NCI-H510A treated with DMSO at 0.1 percent for 48 hours (cell line): ENCODE results near the gene KLHL36.
"Not testable (repeated sequence)": the region's sequence is repeated elsewhere in the genome, so short reads cannot be mapped to it uniquely, and the experiment has no call there.

Source experiments
- DNase-seq: peaks from one replicate; lab custom pipeline; 2025; lab: John Stamatoyannopoulos, UW

KLHL36 gene

DNA sequence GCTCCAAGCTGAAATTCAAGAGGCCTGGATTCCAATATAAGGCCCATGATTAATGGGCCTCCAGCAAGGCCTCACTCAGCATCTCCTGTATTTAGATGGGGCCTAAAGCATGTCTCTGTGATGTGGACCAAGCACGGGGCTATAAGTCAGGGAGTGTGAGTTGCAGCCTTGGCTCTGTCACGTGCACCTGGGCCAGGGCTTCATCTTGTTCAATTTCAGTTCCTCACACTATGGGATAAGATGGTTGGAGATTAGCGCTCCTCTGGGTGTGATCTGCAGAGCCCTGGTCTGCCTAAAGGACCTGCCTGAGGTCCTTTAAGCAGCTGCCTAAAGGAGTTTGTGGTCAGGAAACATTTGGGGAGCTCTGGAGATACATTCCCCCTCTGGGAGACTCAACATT lies 25.2 kb downstream of the KLHL36 start:
- no peak for DNase-seq

DNA sequence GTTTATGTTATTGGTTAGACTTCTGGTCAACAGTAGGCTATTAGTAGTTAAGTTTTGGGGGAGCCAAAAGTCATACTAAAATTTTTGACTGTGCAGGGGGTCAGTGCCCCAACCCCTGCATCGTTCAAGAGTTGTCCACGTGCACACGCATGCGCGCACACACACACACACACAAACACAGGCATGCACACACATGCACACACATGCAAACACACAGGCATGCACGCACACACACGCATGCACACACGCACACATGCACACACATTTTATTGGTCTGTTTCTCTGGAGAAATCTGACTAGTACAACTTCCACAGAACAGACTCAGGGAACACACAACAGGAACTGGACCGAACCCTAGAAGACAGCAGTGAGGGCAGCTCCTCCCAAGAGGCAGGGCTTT lies 27.1 kb downstream of the KLHL36 start:
- DNase-seq, result no peak

DNA sequence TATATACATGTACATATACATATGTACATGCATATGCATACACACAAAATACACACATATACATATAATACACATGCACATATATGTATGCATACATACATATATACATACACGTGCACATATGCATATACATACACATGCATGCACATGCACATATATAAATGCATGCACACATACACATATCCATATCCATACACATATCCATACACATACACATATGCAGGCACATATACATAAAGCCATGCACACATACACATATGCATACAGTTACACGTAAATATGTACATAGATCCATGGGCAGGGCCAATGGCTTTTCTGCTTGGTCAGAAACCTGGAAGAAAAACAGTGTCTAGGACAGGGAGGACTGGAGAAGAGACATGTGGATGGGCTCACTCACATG lies 27.6 kb downstream of the KLHL36 start:
- DNase-seq, result no peak

DNA sequence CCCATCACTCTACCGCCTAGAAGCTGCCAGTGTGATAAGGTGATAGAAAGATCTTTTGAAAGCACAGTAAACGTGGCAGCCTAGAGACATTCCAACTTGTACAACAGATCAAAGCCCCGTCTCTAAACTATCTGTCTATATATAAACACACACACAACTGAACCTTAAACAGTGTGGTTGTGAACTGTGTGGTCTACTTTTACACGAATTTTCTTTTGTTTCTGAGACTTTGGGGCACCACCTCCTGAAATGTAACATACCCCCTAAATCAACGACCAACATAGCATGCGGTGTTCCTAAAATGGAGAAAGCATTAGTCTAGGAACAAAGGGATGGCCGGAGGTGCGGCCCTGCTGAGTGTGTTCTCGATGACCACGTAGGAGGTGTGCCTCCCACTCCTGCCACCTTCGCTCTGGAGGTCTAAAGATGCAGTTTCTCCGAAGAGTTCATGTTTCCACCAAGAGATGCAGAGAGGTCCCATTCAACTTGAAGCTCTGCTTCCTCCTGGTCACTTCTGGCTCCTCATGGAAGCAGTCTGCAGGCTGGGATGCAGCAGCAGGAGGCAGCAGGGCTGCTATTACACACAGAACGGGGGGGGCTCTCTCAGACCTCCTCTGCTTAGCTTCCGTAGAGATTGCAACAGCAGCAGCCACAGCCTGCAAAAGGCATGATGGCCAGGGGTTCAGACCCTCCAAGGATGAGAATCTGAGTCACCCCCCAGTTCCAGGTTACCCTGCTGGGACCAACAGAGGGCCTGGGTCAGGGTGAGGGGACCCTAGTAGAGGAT lies 28.9 kb downstream of the KLHL36 start:
- no peak for DNase-seq

DNA sequence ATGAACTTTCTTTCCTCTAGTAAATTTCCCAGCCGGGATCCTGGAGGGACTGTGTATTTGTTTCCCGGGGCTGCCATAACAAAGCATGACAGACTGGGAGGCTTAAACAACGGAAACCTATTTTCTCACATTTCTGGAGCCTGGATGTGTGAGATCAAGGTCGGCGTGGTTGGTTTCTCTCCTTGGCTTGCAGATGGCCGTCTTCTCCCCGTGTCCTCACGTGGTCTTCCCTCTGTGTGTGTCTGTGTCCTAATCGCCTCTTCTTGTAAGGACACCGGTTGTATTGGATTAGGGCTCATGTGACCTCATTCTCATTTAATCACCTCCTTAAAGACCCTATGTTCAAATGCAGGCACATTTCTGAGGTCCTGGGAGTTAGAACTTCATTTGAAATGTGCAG lies 29.5 kb downstream of the KLHL36 start:
- DNase-seq, result no peak

DNA sequence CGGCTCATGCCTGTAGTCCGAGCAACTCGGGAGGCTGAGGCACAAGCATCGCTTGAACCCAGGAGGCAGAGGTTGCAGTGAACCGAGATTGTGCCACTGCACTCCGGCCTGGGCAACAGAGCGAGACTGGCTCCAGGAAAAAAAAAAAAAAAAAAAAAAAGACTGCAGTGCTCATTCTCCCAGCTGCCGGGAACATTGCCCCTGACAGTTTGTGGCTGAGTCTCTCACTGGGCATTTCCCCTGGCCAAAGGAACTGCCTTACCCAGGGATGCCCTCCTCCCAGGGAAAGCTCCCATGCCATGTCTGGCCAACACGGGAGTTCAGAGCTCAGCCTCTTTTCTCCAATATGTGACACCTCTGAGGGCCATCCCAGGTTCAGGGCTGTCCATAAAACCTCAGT lies 30.2 kb downstream of the KLHL36 start:
- DNase-seq, result no peak

DNA sequence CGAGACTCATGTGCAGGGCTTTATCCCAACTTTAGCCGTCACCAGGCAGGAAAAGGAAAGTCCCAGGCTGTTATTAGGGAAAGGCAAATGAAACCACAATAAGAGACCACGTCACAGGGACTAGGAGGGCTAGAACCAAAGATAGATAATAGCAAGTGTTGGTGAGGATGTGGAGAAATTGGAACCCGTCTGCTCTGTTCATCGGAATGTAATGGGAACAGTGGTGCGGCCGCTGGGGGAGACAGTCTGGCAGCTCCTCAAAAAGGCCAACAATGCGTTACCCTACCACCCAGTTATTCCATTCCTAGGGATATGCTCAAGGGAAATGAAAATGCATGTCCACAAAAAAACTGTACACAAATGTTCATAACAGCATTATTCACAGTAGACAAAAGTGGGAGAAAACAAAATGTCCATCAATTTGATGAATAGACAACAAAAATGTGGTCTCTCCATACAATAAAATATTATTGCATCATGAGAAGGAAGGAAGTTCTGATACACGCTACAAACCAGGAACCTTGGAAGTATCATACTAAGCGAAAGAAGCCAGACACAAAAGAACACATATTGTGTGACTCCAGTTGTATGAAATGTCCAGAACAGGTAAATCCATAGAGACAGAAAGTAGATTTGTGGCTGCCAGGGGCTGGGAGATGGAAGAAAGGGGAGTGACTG lies 32.0 kb downstream of the KLHL36 start:
- DNase-seq, result no peak

DNA sequence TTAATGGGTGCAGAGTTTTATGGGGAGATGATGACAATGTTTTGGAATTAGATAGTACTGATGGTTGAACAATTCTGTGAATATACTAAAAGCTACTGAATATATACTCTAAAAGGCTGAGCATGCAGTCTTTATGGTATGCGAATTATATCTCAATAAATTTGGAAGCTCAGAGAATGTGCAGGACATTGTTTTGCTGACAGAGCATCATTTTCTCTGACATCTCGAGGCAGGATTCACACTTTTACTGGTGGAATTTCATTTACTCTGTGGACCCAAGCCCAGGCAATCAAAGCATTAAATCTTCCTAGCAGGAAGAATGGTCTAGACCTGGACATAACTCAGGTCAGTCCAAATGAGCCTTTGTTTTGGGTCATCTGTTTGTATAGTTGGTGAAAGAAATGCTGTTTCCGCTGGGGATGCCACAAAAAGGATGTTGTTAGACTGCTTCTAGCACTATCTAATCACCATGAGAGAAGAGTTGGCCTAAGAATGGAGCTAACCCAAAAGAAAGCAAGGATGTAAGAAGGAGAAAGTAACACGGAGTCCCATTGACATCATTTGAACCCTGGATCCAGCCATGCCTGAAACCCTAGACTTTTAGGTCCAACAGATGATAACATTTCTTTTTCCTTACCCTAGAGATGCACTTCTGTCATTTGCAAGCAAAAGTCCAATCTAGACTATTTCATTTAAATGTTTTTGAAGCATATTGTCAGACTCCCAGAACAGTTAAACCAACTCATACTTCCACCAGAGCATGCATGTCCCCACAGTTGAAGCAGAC lies 32.7 kb downstream of the KLHL36 start:
- DNase-seq, result no peak

DNA sequence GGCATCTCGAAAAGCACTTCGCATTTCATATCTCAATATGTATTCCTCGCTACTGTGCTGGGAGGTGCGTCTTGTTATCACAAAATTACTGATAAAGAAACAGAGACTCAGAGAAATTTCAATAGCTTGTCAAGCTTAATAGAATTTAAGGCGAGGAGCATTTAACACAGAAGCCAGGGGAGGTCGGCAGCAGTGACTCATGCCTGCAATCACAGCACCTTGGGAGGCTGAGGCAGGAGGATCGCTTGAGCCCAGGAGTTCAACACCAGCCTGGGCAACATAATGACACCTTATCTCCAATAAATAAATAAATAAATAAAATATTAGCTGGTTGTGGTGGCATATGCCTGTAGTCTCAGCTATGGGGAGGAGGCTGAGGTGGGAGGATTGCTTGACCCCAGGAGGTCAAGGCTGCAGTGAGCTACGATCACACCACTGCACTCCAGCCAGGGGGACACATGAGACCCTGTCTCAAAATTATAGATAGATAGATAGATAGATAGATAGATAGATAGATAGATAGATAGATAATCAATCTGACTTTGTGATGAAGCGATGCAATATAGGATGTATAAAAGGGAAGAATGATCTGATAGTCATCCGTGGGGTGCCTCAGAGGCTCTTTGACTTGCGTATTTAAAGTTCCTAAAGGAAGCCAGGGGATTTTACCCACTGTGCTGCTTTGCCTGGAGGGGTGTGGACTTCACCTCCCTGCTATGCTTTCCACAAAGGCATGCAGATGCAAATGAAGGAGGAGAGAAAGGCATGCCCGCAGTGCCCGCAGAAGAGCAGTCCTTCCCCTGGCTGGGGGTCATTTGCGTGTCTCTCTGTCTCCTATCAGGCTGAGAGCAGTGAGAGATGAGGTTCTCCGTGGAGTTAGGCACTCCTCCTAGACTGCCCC lies 35.6 kb downstream of the KLHL36 start:
- no peak for DNase-seq

DNA sequence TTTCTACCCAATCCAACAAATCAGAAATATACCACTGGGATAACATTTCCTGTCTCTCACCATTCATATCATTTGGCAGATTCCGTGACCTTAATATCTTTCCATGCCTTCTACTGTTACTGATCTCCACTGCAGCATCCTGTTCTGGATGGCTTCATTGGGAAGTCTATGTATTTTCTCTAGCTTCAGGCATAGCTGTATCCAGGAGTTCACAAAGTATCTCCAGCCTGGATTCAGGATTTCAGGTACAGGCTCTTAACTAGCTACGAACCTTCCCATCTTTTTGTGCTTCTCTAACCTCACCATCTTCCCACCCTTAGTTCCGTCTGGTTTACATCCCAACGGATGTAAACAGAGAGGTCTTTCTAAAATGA lies 36.3 kb downstream of the KLHL36 start:
- no peak for DNase-seq

DNA sequence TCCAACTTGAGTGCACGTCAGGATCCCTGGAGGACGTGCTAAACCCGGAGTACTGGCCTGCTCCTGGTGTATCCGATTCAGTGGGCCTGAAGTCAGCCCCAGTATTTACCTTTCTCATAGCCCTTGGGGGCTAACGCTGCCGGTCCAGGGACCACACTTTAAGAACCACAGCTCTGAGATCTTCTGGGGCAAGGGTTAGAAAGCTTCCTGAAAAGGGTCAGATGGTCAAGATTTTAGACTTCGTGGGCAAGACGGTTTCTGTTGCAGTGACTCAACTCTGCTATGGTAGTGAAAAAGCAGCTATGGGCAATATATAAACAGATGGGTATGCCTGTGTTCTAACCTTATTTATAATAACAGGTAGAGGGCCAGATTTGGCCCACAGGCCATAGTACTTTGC lies 36.9 kb downstream of the KLHL36 start:
- no peak for DNase-seq

DNA sequence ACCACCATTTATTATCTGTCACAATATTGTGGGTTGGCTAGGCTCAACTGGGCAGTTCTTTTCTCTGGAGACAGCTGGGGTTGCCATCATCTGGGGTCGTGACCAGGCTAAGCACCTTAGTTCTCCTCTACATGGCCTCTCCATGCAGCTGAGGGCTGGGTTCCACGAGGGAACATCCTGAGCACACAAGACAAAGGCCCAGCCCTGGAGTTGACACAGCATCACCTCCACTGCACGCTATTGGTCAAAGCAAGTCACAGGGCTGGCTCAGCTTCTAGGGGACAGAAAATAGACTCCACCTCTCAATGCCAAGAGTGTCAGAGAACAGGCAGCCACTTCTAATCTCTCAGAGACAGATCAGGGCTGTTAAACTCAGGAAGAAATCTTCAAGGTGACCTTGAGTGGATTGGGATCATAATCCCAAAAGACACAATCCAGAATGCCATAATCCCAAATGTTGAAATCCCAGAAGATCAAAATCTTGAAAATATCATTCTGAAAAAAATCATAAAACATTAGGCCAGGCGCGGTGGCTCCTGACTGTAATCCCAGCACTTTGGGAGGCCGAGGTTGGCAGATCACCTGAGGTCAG lies 38.5 kb downstream of the KLHL36 start:
- no peak for DNase-seq

DNA sequence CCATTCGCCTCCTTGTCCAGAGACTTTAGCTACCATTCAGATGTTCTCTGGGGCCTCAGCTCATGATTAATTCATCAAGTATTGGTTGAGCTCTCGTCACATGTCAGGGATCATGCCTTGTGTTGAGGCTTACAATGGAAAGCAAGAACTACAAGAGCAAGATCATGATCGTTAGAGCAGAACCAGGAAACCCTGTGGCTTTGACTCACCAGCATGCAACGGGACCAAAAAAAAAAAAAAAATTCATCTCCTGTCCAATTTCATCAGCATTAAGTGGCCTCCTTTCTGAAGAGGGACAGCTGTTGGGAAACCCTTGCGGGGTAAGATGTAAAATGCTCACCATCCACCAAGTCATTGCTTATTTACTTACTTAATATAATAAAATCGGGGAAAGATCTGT lies 39.4 kb downstream of the KLHL36 start:
- DNase-seq, result no peak

DNA sequence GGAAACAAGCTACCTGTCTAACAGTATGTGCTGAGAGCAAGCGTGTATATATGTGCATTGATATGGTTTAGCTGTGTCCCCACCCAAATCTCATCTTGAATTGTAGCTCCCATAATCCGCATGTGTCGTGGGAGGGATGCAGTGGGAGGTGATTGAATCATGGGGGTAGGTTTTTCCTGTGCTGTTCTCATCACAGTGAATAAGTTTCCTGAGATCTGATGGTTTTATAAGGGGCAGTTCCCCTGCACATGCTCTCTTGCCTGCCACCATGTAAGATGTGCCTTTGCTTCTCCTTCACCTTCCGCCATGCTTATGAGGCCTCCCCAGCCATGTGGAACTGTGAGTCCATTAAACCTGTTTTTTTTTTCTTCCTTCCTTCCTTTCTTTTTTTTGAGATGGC lies 39.9 kb downstream of the KLHL36 start:
- not testable (repeated sequence) for DNase-seq

DNA sequence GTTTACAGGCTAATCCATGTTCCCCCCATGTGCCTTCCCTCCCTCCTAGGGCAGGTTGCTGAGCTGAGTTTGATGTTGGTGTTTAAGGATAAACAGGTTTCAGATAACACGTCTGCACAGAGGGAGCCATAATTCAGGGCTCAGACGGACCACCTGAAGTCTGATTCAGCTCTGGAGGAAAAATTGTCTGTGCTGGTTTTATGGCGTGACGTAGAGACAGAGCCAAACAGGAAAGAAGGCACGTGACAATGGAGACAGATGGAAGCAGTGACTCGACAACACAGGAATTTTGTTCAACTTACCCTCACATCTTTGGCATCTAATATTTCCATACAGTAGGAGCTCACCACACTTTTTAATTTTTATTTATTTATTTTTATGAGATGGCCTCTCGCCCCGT lies 40.8 kb downstream of the KLHL36 start:
- DNase-seq, result no peak

DNA sequence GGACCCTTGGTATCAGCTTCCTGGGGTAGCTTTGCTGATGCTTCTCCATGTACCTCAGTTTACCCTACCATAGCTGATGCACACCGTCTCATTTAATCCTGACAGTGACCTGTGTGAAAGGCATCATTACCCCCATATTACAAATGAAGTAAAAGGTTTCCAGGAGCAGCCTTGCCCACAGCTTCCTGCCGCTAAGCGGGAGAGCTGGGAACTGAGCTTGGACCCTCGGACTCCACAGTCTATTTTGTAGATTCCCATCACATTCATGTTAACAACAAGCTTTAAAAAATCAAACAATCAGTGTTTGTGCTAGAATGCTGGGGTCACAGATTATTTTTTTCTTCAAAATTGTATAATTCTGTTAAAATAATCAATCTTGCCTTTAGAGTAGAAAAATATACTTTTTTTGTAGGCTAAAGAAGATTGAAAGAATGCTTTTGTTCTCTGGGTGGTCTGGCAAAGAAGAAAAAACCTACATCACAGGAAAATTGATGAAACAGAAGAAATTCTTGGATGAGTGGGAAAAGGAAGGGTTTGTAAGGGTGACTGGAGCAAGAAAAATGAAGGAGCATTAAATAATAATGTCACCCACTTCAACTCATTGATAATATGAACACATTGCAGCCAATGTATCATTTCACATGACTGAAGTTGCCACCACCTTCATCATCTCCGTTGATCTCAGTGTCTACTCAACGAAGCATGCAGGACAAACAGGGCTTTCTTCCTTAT lies 41.9 kb downstream of the KLHL36 start:
- no peak for DNase-seq

DNA sequence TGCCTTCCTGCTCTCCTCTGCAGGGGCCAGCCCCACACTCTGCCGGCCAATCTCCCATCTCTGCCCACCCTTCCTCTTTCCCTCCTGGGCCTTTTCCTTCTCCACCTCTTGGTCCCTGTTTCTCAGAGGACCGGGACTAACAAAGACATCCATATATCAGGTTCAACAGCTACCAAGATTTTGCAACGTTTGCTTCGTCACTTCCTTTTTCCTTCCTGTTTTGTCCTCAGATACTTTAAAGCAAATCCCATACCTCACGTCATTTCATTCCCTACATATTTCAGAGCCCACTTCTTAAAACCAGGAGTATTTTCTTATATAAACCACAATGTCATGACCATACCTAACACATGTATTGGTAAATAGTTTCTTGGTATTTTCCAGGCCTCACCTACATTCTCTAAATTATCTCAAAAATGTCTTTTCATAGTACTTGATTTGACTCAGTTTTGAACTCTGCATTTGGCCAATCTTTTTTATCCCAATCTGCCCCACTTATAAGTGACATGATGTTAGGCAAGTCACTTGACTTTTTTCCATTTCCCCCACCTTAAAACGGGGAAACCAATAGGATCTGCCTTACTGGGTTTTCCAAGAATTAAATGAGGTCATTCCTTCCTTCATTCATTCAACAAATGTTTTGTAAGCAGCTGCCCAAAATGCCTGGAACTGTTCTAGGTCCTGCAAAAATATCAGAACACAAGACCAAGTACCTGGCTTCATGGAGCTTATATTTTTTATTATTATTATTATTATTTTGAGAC lies 44.3 kb downstream of the KLHL36 start:
- no peak for DNase-seq

DNA sequence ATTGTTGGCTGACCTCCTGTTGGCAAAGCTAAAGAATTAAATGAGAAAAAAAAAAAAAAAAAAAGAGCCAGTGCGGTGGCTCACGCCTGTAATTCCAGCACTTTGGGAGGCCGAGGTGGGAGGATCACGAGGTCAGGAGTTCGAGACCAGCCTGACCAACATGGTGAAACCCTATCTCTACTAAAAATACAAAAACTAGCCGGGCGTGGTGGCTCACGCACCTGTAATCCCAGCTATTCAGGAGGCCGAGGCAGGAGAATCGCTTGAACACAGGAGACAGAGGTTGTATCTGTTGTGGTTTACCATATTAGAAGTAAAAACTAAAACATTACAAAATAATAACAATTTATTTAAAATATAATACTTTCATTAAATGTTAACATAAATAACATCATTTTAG lies 45.6 kb downstream of the KLHL36 start:
- DNase-seq, result not testable (repeated sequence)

DNA sequence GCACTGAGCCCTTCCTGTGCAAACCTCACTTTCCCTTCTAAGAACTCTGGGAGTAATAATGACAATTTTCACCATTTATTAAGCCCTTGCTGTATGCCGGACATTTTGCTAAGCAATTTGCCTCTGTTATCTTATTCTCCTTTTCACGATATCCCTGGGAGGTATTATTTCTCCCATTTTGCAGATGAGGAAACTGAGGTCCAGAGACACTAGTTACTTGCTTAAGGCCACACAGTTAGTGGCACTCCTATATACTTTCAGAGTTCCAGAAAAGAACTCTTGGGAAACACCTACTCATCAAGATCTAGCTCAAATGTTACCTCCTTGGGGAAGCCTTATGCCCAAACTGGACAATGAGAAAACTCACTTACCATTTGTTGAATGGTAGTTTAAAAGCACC lies 46.7 kb downstream of the KLHL36 start:
- DNase-seq, result no peak

DNA sequence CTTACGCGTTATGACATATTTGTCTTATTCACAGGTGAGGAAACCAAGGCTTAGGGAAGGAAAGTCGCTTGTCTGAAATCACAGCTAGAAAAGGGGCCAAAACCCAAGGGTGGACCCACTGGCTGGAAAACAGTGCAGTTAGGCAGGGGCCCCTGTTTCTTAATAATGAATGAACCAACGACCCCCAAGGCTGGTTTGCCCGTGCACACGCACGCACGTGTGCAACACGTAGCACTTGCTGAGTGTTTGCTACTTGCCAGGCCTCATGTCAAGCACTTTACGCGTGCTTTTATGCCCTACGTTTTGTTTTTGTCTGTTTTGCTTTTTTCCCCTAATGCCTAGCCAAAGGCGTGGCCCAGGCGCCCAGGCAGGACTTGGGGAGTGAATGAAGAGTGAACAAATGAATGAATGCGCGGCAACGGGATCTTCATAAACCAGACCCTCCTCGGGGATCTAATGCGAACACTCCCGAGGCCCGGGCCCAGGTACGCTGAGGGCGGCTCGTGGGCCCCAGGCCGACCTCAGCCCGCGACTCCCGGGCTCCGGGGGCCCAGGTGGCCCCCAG lies 50.9 kb downstream of the KLHL36 start:
- no peak for DNase-seq
